ENCODE data around the gene KAT6B. TPM values are rescaled to one million over a fixed set of nuclear protein-coding genes. Genes with fewer than 3 reads are reported as not detected.
A peak's percentile ranks its signal among the peaks of the same experiment; 100 is the strongest.

Gene KAT6B
- total RNA-seq, 1 experiment from 2014 or later: 21.8 TPM

GRCh38 chr10:74824900-74825370 is 1.5 kb upstream of the KAT6B start:
- H3K27me3 ChIP-seq (replicated peaks; ENCODE audit: insufficient read depth, low read depth, low read length, poor library complexity): peaks cover 4% of the 10 kb centered on the region
- H3K36me3 ChIP-seq (ENCODE audit: insufficient read depth, low read length, poor library complexity, severe bottlenecking): no peaks in the 10 kb centered on the region
- H3K4me1 ChIP-seq (ENCODE audit: insufficient read depth, low read length, poor library complexity, severe bottlenecking): peaks cover 17% of the 10 kb centered on the region
- POLR2A ChIA-PET (ENCODE audit: low non-redundant PET): interaction anchor here (0.6 kb wide), 1 partner anchor 8 kb away, joined by 3 read pairs; no protein-coding TSS in a partner anchor
- BruUV-seq (replicated peaks): no TSS peak
- CTCF ChIA-PET: no interaction called here
- peak; percentile 31 for DNase-seq (ENCODE audit: low spot score)
- intact Hi-C loops (cut with micrococcal nuclease; ENCODE audit: unreplicated experiment): loop anchor here (5.0 to 10.0 kb wide), 3 partner anchors 190 to 558 kb away; no protein-coding TSS in a partner anchor
- no peak overlapping the region for H3K27ac ChIP-seq (ENCODE audit: low read depth, low read length, poor library complexity, severe bottlenecking)
- TF ChIP-seq EZH2 (IDR thresholded peaks at IDR 0.05; ENCODE audit: borderline replicate concordance, low read depth, low read length, poor library complexity, severe bottlenecking) (no peak), CTCF (conservative IDR thresholded peaks at IDR 0.05; ENCODE audit: low read depth, low read length) (no peak)
- peak overlapping the region; percentile 93 for H3K4me3 ChIP-seq (ENCODE audit: low read depth, low read length, poor library complexity, severe bottlenecking)
- no peaks in the 10 kb centered on the region for H3K9me3 ChIP-seq (ENCODE audit: low read depth, low read length, poor library complexity, severe bottlenecking)

GRCh38 chr10:74825371-74826141 is 844 bp upstream of the KAT6B start:
- TF ChIP-seq CTCF (conservative IDR thresholded peaks at IDR 0.05; ENCODE audit: low read depth, low read length) (no peak), EZH2 (IDR thresholded peaks at IDR 0.05; ENCODE audit: borderline replicate concordance, low read depth, low read length, poor library complexity, severe bottlenecking) (no peak)
- H3K27ac ChIP-seq (ENCODE audit: low read depth, low read length, poor library complexity, severe bottlenecking): peak overlapping the region; percentile 77
- DNase-seq (ENCODE audit: low spot score): peak; percentile 57

GRCh38 chr10:74827045-74827441 is 643 bp downstream of the KAT6B start:
- no peak for DNase-seq (ENCODE audit: low spot score)
- H3K36me3 ChIP-seq (ENCODE audit: insufficient read depth, low read length, poor library complexity, severe bottlenecking): no peaks in the 10 kb centered on the region
- H3K27me3 ChIP-seq (replicated peaks; ENCODE audit: insufficient read depth, low read depth, low read length, poor library complexity): peaks cover 4% of the 10 kb centered on the region
- no TSS peak for BruUV-seq (replicated peaks)
- intact Hi-C loops (cut with micrococcal nuclease; ENCODE audit: unreplicated experiment): loop anchor here (2.0 to 10.0 kb wide), 5 partner anchors 142 to 560 kb away; no protein-coding TSS in a partner anchor
- TF ChIP-seq CTCF (conservative IDR thresholded peaks at IDR 0.05; ENCODE audit: low read depth, low read length): no peak
- no peak for TF ChIP-seq EZH2 (IDR thresholded peaks at IDR 0.05; ENCODE audit: borderline replicate concordance, low read depth, low read length, poor library complexity, severe bottlenecking)
- peaks cover 19% of the 10 kb centered on the region for H3K4me1 ChIP-seq (ENCODE audit: insufficient read depth, low read length, poor library complexity, severe bottlenecking)
- ChIA-PET CTCF (no interaction called here), POLR2A (ENCODE audit: low non-redundant PET) (no interaction called here)
- H3K4me3 ChIP-seq (ENCODE audit: low read depth, low read length, poor library complexity, severe bottlenecking): peak overlapping the region; percentile 64
- no peaks in the 10 kb centered on the region for H3K9me3 ChIP-seq (ENCODE audit: low read depth, low read length, poor library complexity, severe bottlenecking)
- H3K27ac ChIP-seq (ENCODE audit: low read depth, low read length, poor library complexity, severe bottlenecking): peak overlapping the region; percentile 54

More at GRCh38 chr10:74825371-74826141, 844 bp upstream of the KAT6B start:
- Histone ChIP-seq H3K4me1 (ENCODE audit: insufficient read depth, low read length, poor library complexity, severe bottlenecking) (peaks cover 17% of the 10 kb centered on the region), H3K27me3 (replicated peaks; ENCODE audit: insufficient read depth, low read depth, low read length, poor library complexity) (peaks cover 4% of the 10 kb centered on the region), H3K4me3 (ENCODE audit: low read depth, low read length, poor library complexity, severe bottlenecking) (peak overlapping the region; percentile 93), H3K36me3 (ENCODE audit: insufficient read depth, low read length, poor library complexity, severe bottlenecking) (no peaks in the 10 kb centered on the region), H3K9me3 (ENCODE audit: low read depth, low read length, poor library complexity, severe bottlenecking) (no peaks in the 10 kb centered on the region)
- BruUV-seq (replicated peaks): no TSS peak
- CTCF ChIA-PET: interaction anchor here (0.6 to 0.8 kb wide), 5 partner anchors 29 to 365 kb away, joined by 3 to 7 read pairs (median 3); no protein-coding TSS in a partner anchor
- intact Hi-C loops (cut with micrococcal nuclease; ENCODE audit: unreplicated experiment): loop anchor here (2.0 to 10.0 kb wide), 5 partner anchors 143 to 558 kb away; no protein-coding TSS in a partner anchor
- POLR2A ChIA-PET (ENCODE audit: low non-redundant PET): interaction anchor here (0.6 kb wide), 1 partner anchor 7 kb away, joined by 3 read pairs; no protein-coding TSS in a partner anchor

Measured in A673 (cell line).